GM21825 (cell line): Measurements from ENCODE around the gene UPF2.
"Not testable (repeated sequence)": the region's sequence is repeated elsewhere in the genome, so short reads cannot be mapped to it uniquely, and the experiment has no call there.

ENCODE experiments used
- ATAC-seq: cut with Tn5 transposase; IDR thresholded peaks from one replicate; pipeline ENCODE4 v1.9.1; 2021; ENCODE audit warnings: mild to moderate bottlenecking, moderate library complexity; ENCODE audit not compliant: unreplicated experiment

The UPF2 gene, protein sequence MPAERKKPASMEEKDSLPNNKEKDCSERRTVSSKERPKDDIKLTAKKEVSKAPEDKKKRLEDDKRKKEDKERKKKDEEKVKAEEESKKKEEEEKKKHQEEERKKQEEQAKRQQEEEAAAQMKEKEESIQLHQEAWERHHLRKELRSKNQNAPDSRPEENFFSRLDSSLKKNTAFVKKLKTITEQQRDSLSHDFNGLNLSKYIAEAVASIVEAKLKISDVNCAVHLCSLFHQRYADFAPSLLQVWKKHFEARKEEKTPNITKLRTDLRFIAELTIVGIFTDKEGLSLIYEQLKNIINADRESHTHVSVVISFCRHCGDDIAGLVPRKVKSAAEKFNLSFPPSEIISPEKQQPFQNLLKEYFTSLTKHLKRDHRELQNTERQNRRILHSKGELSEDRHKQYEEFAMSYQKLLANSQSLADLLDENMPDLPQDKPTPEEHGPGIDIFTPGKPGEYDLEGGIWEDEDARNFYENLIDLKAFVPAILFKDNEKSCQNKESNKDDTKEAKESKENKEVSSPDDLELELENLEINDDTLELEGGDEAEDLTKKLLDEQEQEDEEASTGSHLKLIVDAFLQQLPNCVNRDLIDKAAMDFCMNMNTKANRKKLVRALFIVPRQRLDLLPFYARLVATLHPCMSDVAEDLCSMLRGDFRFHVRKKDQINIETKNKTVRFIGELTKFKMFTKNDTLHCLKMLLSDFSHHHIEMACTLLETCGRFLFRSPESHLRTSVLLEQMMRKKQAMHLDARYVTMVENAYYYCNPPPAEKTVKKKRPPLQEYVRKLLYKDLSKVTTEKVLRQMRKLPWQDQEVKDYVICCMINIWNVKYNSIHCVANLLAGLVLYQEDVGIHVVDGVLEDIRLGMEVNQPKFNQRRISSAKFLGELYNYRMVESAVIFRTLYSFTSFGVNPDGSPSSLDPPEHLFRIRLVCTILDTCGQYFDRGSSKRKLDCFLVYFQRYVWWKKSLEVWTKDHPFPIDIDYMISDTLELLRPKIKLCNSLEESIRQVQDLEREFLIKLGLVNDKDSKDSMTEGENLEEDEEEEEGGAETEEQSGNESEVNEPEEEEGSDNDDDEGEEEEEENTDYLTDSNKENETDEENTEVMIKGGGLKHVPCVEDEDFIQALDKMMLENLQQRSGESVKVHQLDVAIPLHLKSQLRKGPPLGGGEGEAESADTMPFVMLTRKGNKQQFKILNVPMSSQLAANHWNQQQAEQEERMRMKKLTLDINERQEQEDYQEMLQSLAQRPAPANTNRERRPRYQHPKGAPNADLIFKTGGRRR

DNA sequence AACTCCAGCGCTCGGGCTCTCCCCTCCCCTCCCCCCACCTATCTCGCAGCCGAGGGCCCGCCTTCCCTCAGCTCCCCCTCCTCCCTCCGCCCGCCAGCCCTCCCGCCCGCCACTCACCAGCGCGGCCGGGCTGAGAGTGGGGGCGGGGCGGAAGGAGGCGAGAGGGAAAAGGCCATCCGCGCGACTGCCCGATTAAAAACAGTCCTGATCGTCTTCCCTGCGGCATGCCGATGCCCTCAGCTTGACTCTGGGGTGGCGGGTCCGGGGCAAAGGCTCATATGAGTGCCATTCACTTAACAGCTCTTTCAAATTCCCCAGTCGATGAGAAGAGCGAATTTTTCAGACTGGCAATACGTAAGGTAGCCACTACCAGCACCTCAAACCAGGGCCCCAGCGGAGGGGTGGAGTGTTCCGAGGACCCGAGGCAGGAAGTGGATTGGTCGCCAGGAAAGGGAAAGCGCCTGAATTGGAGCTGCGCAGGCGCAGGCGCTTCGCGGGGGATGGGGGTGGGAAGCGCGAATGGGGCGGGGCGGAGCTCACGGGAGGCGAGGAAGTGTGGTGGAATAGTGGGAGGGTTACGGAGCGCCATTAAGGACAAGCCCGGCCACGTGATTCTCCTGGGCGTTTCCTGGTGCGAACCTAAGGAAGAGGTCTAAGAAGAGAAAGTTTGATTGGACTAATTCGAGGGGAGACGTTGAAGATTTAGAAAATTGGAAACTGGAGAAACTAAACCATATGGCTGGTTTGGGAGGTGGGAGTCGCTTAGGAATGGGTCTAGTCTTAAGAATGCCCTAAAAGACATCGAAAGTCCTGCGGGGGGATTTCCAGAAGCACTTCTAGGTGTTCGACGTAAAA, at the start of gene UPF2:
Gene UPF2 (minus strand): TSS at position 13 of the 855 bp plus-strand sequence. CDS start 7,386 bp downstream, outside the sequence.
- ATAC-seq, result peak; percentile 57

DNA sequence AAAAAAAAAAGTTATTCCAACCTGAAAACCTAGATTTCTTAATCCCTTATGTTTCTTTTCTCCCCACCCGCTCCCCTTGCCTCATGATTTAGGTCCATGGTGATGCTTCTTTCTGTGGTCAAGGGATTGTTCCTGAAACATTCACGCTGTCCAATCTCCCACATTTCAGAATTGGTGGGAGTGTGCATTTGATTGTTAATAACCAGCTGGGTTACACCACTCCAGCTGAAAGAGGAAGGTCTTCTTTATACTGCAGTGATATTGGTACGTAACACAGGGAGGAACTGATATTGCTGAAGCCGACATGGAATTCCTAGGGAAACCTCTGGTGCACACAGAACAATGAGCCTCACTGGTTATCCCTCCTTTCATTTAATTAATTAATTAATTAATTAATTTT, 48.8 kb upstream of the UPF2 start:
- no peak for ATAC-seq

DNA sequence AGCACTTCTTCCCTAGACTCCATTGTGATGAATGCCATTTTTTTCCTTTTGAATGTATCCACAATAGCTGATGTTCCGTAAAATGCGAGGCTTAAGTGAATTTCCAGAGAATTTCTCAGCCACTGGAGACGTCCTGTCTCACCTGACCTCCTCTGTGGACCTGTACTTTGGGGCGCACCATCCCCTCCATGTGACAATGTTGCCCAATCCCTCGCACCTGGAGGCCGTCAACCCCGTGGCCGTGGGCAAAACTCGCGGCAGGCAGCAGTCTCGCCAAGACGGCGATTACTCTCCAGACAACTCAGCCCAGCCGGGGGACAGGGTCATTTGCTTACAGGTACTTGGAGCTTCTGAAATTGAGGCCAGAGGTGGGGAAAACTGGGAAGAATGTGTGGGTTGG, 46.3 kb upstream of the UPF2 start:
- ATAC-seq, result no peak

DNA sequence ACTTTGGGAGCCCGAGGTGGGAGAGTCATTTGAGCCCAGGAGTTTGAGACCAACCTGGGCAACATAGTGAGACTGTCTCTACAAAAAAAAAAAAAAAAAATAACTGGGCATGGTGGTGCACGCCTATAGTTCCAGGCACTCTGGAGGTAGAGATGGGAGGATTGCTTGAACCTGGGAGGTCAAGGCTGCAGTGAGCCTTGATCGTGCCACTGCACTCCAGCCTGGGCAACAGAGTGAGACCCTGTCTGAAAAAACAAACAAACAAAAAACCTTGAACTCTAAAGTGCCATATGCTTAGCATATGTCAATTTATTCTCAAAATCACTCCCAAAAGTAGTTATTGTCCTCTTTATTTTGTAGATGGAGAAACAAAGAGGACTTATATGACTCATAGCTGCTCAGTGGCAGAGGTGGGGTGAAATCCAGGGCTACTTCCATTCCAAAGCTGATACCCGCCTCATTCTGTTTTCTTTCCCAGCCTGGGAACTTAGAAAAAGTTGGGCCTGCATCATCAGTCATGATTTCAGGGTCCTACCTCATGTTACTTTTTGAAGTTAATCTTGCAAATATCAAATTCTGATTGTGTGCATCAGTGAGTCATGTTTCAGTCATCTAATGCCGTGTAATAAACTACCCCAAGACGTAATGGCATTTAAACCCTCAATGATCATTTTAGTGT, 39.4 kb upstream of the UPF2 start:
- ATAC-seq, result no peak

DNA sequence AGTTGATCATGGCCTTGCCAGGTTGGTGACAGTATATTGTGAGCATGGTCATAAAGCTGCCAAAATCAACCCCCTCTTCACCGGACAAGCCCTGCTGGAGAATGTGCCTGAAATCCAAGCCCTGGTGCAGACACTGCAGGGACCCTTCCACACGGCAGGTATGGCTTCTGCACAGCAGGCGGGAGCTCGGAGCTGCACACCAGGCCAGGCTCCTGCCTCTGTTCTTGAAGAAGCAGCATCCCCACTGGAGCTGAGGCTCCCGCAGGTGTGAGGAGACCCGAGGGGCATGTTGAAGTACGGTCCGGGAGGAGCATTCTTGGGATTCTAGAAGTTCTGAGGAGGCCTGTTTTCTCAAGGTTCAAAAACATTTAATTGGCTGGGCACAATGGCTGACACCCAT, 38.9 kb upstream of the UPF2 start:
- no peak for ATAC-seq

DNA sequence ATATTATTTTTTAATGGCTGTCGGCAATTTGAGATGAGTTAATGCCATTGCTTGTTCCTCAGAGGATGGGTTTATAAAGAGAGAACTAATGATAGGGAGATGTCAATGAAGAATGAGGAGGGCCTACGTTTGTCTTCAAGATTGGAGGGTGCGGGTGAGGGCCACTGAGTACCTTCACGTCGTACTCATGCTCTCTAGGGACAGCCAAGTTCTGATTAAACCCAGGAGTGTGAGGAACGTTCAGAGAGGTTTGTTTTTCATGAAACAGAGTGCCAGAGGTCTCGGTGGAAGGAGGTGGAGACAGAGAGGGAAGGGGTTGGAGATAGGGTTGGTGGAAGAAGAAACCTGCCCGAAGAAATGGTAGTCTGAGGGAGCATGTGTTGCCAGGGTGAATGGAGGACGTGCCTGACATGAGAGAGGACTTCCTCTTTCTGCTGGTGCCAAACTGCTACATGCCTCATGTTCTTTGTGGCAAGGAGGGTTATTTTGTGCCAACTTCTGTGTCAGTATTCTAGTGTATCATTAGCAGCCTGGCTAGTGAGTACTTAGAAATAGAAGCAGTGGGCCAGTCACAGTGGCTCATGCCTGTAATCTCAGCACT, 35.1 kb upstream of the UPF2 start:
- ATAC-seq, result no peak

DNA sequence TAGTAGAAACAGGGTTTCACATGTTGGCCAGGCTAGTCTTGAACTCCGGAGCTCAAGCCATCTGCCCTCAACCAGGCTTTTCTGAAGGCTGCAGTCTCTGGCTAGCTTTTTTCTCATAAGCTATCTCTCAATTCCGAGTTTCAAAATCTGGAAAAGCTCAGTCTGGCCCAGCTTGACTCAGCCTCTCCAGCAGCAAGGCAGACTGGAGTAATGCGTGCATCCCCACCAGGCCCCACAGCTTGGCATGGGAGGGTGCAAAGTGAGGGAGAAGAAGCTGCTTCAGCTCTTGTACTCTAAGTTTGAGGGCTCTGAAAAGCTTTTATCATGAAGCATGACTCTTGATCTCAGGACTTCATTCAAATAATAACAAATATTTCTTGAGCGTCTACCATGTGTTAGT, 30.9 kb upstream of the UPF2 start:
- no peak for ATAC-seq

DNA sequence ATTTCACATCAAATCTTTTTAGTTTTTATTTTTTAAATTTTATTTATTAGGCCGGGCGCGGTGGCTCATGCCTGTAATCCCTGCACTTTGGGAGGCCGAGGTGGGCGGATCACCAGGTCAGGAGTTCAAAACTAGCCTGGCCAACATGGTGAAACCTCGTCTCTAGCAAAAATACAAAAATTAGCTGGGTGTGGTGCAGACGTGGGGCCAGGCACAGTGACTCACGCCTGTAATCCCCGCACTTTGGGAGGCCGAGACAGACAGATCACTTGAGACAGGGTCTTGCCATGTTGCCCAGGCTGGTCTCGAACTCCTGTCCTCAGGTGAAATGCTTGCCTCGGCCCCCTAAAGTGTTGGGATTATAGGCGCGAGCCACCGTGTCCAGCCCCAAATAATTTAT, 28.8 kb upstream of the UPF2 start:
- ATAC-seq, result not testable (repeated sequence)

DNA sequence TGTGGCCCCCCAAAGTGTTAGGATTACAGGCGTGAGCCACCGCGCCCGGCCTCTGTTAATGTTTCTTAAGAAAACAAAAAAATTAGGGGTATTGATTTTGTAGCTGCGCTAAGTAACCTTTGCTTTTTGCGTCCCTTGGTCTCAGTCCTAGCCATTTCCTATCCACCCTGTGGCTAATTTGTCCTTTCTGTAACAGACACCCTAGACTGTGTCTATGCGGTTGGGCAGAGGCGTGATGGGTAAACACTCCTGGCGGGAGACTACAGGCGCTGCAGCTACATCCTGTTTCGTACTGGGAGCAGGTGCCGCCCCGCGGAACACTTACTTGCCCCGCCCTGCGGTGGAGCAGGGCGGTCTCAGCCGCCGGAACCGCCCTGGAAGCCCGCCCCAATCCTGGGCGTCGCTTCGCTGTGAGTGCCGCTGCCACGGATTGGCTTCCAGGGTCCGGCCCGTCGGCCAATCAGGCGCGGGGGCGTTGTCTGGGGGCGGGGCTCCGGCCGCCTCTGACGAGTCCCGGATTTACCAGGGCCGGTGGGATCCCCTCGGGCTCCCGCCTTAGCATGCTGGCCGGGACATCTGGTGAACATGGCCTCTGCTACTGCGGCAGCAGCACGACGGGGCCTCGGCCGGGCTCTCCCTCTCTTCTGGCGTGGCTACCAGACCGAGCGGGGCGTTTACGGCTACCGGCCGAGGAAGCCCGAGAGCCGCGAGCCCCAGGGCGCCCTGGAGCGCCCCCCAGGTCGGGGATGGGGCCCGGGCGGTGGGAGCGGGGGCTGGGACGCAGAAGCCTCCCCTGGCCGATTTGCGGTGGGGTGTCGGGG, 26.1 kb upstream of the UPF2 start, which contains the start of gene DHTKD1:
Gene DHTKD1 (plus strand): TSS at position 506 of the 821 bp plus-strand sequence. CDS start 80 bp downstream, at position 586.
- peak; percentile 97 for ATAC-seq

DNA sequence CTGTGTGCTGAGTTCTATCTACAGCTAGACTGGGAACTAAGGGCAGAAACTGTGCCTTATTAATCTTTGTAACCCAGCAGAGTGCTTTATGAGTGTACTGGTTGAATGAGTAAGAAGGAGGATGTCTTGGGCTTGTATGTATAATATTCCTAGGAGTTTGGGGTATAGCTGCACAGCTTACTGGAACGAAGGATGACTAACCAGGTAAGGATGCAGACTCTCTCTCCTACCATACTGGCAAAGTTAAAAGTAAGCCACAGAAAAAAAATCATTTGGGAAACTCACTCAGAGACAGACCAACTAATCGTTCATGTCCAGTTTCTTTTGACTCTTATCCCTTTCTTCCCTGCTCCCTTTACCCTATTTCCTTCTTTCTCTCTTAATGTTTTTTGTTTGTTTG, 24.7 kb upstream of the UPF2 start:
- ATAC-seq, result no peak

DNA sequence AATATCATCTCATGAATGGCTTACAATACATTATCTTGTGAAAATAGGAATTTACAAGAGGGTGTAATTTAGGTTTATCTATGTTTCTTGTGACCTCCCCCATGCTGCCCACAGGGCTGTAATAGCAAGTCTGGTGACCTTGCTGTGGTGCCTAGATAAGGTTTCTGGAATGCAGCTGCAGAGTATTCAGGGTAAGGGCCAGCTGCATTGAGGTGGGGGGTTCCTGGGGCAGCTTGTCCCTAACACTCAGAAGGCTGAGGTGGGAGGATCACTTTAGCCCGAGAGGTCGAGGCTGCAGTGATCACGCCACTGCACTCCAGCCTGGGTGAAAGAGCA, 20.8 kb upstream of the UPF2 start:
- ATAC-seq, result no peak

DNA sequence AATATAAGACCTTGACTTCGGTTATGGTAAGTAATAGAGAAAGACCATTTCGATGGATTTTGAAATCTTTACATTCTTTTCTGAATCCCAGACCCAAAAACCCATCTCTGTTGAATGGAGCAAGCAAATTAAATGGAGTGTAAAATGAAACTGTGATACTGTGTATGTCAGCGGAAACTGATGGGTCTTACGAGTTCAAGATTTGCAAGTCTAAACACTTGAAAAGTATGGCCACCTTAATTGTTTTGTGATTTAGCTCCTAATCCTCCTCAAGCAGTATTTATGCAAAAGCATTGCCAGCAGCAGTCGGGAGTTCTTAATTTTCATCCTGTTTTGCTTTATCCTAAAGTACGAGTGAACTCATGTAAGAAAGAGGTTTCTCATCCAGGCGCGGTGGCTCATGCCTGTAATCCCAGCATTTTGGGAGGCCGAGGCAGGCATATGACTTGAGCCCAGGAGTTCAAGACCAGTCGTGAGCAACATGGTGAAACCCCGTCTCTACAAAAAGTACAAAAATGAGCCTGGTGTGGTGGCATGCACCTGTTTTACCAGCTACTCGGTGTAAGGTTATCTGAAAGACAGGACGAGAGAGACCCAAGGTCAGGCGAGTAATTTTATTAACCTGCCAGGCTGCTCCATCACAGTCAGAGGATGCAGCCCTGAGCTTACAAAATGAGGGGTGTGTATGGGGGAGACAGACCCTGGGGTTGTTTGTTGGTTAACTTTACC, 20.3 kb upstream of the UPF2 start:
- no peak for ATAC-seq

DNA sequence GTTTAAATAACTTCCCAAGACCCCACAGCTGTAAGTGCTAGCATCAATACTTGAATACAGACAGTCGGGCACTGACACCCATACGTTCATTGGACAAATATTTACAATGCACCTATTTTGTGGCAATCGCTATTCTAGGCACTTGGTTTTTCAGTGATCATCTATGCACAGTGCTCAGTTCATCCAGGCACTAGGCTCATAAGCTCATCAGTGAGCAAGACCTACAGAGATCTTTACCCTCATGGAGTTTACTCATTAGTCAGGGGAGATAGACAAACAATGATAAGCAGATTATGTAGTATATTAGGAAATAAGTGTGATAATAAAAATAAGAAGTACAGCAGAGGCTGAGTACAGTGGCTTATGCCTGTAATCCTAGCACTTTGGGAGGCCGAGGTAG, 18.5 kb upstream of the UPF2 start:
- ATAC-seq, result no peak

DNA sequence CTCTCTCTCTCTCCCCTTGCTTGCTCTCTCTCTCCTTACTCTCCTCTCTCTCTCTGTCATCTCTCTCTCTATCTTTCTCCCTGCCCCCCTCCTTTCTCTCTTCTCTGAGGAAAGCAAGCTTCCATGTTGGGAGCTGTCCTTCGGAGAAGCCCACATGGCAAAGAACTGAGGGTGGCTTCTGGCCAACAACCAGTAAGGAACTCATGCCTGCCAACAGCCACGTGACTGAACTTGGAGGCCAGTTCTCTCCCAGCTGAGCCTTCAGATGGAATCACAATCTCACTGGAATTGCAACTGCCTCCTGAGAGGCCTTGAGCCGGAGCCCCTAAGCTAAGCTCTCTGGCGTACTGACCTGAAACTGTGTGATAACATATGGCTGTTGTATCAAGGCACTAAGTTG, 14.1 kb upstream of the UPF2 start:
- ATAC-seq, result no peak

DNA sequence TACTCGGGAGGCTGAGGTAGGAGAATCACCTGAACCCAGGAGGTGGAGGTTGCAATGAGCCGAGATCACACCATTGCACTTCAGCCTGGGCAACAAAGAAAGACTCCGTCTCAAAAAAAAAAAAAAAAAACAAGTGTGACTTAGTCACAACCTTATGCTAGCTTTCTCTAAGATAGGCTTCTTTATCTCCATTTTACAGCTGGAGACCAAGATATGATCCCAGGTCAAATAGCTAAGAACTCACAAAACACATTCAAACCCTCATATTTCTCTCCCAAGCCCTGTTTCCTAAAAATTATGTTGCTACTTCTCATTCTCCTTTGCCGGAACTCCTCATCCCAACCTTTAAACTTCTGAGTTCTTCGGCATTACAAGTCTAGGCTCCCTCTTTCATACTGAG, 13.1 kb upstream of the UPF2 start:
- ATAC-seq, result no peak

DNA sequence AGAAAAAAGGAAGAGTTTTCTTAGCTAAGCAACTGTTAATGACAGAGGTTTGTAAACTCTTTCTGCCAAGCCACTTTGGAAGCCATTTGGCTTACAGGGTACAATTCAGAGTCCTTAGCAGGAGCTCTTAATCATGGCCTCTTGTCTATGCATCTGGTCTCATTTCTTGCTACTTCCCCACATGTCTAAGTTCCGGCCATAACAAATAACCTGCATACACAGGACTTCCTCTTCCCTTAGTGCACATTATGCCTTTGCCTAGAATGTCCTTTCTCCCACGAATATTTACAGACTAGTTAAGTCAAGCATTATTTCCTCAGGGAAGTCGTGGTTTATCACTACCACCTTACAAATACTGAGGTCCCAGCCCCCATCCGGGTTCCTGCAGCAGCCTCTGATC, 8.6 kb upstream of the UPF2 start:
- ATAC-seq, result no peak

DNA sequence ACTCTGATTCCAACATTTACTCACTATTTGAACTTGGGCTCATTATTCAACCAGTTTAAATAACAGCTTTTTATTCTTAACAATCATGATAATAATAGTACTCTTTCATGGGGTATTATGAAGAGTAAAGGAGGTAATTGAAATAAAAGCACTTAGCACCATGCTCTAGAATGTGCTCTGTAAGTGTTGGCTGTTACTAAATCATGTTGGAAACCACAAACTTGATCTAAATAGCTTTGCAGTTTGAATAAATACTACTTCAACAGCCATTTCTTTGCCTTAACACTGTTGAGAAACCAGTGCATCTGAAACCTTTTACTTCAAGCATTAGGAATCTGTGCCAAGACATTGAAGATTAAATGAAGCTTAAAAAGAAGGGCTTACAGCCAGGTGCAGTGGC, 7.9 kb upstream of the UPF2 start:
- ATAC-seq, result no peak

DNA sequence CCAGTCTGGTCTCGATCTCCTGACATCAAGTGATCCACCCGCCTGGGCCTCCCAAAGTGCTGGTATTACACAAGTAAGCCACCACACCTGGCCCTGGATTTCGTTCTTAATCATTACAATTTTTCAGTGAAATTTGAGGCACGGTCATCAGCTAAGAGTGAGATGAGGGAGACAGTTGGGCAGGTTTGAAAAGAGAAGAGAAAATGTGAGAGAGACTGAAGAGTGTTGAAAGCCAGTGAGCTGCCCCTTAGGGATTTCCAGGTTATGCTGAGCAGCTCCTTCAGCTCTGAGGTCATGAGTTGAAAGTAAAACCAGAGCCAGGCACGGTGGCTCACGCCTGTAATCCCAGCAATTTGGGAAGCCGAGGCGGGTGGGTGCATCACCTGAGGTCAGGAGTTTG, 5.9 kb upstream of the UPF2 start:
- peak; percentile 28 for ATAC-seq
